ENCODE results near the gene AP1S3. TPM values are rescaled to one million over a fixed set of nuclear protein-coding genes. Genes with fewer than 3 reads are reported as not detected.

AP1S3 gene
- total RNA-seq, 2 donors from 2014 or later, result 2.2 to 3.5 TPM

DNA sequence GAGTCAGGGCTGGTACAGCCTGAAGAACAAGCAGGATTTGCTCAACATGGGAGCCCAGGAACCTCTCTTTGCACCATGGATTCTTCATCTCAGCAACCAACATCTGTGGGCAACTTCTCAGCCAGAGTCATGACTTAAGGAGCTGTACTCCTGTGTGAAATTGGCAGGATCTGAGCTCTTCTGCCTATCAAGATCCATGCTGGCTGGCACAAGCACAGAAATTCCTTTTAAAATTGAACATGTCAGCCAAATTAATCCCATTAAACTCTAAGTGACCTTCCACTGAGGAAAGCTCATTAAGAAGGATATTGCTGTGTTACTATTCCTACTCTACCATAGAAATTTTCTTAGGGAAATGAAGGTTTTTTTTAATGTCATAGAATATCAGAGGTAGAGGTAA lies 124.7 kb downstream of the AP1S3 start:
- Histone ChIP-seq H3K36me3 (no peaks in the 10 kb centered on the region), H3K9me3 (no peaks in the 10 kb centered on the region), H3K27ac (no peak overlapping the region), H3K27me3 (no peaks in the 10 kb centered on the region), H3K4me1 (no peaks in the 10 kb centered on the region), H3K4me3 (no peak overlapping the region)
- DNase-seq (ENCODE audit: low spot score), result no peak
- TF ChIP-seq, protein P1, sequence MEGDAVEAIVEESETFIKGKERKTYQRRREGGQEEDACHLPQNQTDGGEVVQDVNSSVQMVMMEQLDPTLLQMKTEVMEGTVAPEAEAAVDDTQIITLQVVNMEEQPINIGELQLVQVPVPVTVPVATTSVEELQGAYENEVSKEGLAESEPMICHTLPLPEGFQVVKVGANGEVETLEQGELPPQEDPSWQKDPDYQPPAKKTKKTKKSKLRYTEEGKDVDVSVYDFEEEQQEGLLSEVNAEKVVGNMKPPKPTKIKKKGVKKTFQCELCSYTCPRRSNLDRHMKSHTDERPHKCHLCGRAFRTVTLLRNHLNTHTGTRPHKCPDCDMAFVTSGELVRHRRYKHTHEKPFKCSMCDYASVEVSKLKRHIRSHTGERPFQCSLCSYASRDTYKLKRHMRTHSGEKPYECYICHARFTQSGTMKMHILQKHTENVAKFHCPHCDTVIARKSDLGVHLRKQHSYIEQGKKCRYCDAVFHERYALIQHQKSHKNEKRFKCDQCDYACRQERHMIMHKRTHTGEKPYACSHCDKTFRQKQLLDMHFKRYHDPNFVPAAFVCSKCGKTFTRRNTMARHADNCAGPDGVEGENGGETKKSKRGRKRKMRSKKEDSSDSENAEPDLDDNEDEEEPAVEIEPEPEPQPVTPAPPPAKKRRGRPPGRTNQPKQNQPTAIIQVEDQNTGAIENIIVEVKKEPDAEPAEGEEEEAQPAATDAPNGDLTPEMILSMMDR (IDR thresholded peaks at IDR 0.05), result no peak

DNA sequence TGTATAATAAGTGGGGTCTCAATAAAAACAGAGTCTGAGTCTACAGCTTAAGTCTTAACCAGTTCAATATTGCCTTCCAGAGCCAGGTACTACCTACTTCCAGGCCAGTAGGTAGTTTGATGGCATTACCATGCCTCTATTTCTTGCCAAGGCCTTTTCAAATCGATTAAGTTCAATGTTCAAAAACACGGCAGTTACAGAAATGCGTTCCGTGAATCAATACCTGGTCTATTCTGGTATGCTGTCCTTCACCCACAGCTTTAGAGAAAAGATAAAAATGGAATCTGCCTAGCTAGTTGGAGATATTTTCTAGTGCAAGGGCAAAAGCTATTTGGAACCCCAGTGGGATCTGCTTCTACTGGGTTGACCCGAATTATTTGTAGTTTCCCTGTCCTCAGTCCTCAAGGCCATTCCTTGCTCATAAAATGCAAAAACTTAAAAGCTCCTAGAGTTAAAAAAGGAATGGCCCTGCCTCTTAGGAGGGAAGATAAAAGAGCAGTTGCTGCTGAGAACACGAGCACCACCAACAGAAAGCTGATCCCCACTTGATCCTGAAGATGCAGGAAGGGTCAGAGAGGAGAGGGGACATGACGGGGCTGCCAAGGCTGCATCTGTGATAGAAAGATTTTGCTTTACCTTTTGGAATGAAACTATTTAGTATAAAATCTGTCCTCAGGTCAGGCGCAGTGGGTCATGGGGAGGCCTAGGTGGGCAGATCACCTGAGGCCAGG lies 125.6 kb downstream of the AP1S3 start:
- Histone ChIP-seq H3K9me3 (no peaks in the 10 kb centered on the region), H3K36me3 (no peaks in the 10 kb centered on the region), H3K4me1 (no peaks in the 10 kb centered on the region), H3K27me3 (no peaks in the 10 kb centered on the region), H3K4me3 (no peak overlapping the region), H3K27ac (no peak overlapping the region)
- TF ChIP-seq, protein P1 (IDR thresholded peaks at IDR 0.05), result no peak
- DNase-seq (ENCODE audit: low spot score), result no peak

Other genes with a start within 250 kb of the AP1S3 start
- gene SCG2, start 235.2 kb downstream of the AP1S3 start, total RNA-seq, result 1 to 10 TPM in 1 of 2 donors, under 1 TPM in 1; 0.12 to 1.8 TPM
- gene WDFY1, start 107.8 kb upstream of the AP1S3 start, total RNA-seq, result 10 to 100 TPM; 13.8 to 16.8 TPM
- gene MRPL44, start 119.9 kb upstream of the AP1S3 start, total RNA-seq, result 10 to 100 TPM; 21.8 to 43.7 TPM
- 10 to 100 TPM; 20.2 to 54.3 TPM for gene SERPINE2, start 201.7 kb upstream of the AP1S3 start, total RNA-seq